HEK293 (cell line): ENCODE measurements around the gene TMPRSS6.
A peak's percentile ranks its signal among the peaks of the same experiment; 100 is the strongest.

Experiments
- CTCF ChIA-PET: fragments of 350-600 bp; formaldehyde crosslinking; extraction: SDS; loops from one replicate; lab custom pipeline; 2021; ENCODE audit warnings: antibody characterized with exemption; lab: Yijun Ruan, JAX
- POLR2A ChIA-PET: fragments of 300-600 bp; formaldehyde crosslinking; extraction: SDS; loops from one replicate; lab custom pipeline; 2020; ENCODE audit warnings: antibody characterized with exemption, inconsistent platforms; lab: Yijun Ruan, JAX
- H3K27ac ChIP-seq: fragments of 200-500 bp; sonication (Bioruptor generic); 2 replicates; pipeline ENCODE4 v1.5.1; 2014; ENCODE audit warnings: low read depth, low read length, control low read depth, inconsistent platforms; ENCODE audit errors: extremely low read depth
- H3K36me3 ChIP-seq, 2 experiments: fragments of 200-500 bp in 1 of 2; sonication (Bioruptor generic) in 1 of 2; 1 replicate in 1 of 2; 2 replicates in 1 of 2; pipeline ENCODE4 v1.5.1; 2014 to 2017; ENCODE audit warnings: inconsistent platforms in 2 of 2, low read length in 2 of 2; ENCODE audit not compliant: control insufficient read depth in 2 of 2, insufficient read depth in 1 of 2
- H3K4me1 ChIP-seq: fragments of 200-500 bp; sonication (Bioruptor generic); 2 replicates; pipeline ENCODE4 v1.5.1; 2014; ENCODE audit warnings: mild to moderate bottlenecking, low read length, inconsistent platforms; ENCODE audit not compliant: control insufficient read depth, insufficient read depth
- H3K4me3 ChIP-seq: 2 replicates; pipeline ENCODE4 v1.5.1; 2011; ENCODE audit warnings: low read depth, mild to moderate bottlenecking, control low read depth, low read length, moderate library complexity
- H3K9me3 ChIP-seq: fragments of 200-500 bp; sonication (Bioruptor generic); 2 replicates; pipeline ENCODE4 v1.5.1; 2014; ENCODE audit warnings: low read depth, low read length, inconsistent platforms; ENCODE audit not compliant: control insufficient read depth, insufficient read depth
- EGR2 ChIP-seq: fragments of 450-650 bp; formaldehyde crosslinking; IDR thresholded peaks from 2 replicates; pipeline ENCODE4 v1.5.1; 2016; ENCODE audit warnings: low read depth, missing biosample characterization, missing genetic modification characterization
- KLF1 ChIP-seq: fragments of 450-650 bp; formaldehyde crosslinking; IDR thresholded peaks from 2 replicates; pipeline ENCODE4 v1.5.1; 2016; ENCODE audit warnings: missing biosample characterization, missing genetic modification characterization
- TRIM28 ChIP-seq: IDR thresholded peaks from 2 replicates; pipeline ENCODE4 v1.6.1; 2011; ENCODE audit warnings: low read length, control low read depth, borderline replicate concordance
- ZBTB17 ChIP-seq: fragments of 450-650 bp; formaldehyde crosslinking; IDR thresholded peaks from 2 replicates; pipeline ENCODE4 v1.5.1; 2016; ENCODE audit warnings: missing biosample characterization, missing genetic modification characterization
- ZNF155 ChIP-seq: fragments of 450-650 bp; formaldehyde crosslinking; IDR thresholded peaks from 2 replicates; pipeline ENCODE4 v1.5.1; 2016; ENCODE audit warnings: missing biosample characterization, missing genetic modification characterization
- ZNF223 ChIP-seq: fragments of 450-650 bp; formaldehyde crosslinking; IDR thresholded peaks from 2 replicates; pipeline ENCODE4 v1.5.1; 2016; ENCODE audit warnings: missing biosample characterization, missing genetic modification characterization
- ZNF23 ChIP-seq: fragments of 450-650 bp; formaldehyde crosslinking; IDR thresholded peaks from 2 replicates; pipeline ENCODE4 v1.5.1; 2016; ENCODE audit warnings: missing biosample characterization, missing genetic modification characterization, borderline replicate concordance
- ZNF280D ChIP-seq: fragments of 450-650 bp; formaldehyde crosslinking; IDR thresholded peaks from 2 replicates; pipeline ENCODE4 v1.5.1; 2016; ENCODE audit warnings: missing biosample characterization, missing genetic modification characterization
- ZNF473 ChIP-seq: fragments of 450-650 bp; formaldehyde crosslinking; IDR thresholded peaks from 2 replicates; pipeline ENCODE4 v1.5.1; 2017; ENCODE audit warnings: missing biosample characterization, missing genetic modification characterization
- ZNF560 ChIP-seq: fragments of 450-650 bp; formaldehyde crosslinking; IDR thresholded peaks from 2 replicates; pipeline ENCODE4 v1.5.1; 2017; ENCODE audit warnings: missing biosample characterization, missing genetic modification characterization, borderline replicate concordance
- ZNF76 ChIP-seq: fragments of 450-650 bp; formaldehyde crosslinking; IDR thresholded peaks from 2 replicates; pipeline ENCODE4; 2016; ENCODE audit warnings: low read depth, missing biosample characterization, missing genetic modification characterization, borderline replicate concordance
- ZNF768 ChIP-seq: fragments of 450-650 bp; formaldehyde crosslinking; IDR thresholded peaks from 2 replicates; pipeline ENCODE4 v1.5.1; 2018; ENCODE audit warnings: missing biosample characterization, mild to moderate bottlenecking, missing genetic modification characterization
- TF ChIP-seq, protein P1 (sequence below): fragments of 450-650 bp; formaldehyde crosslinking; IDR thresholded peaks from 2 replicates; pipeline ENCODE4 v1.5.1; 2016; ENCODE audit warnings: missing biosample characterization, missing genetic modification characterization
- TF ChIP-seq, protein P2 (sequence below): fragments of 450-650 bp; formaldehyde crosslinking; IDR thresholded peaks from 2 replicates; pipeline ENCODE4 v1.5.1; 2016; ENCODE audit warnings: missing biosample characterization, missing genetic modification characterization

TMPRSS6 gene

GRCh38 chr22:37062376-37062675 is 47.2 kb downstream of the TMPRSS6 start:
- POLR2A ChIA-PET: no interaction called here
- H3K27ac ChIP-seq: no peak overlapping the region
- H3K36me3 ChIP-seq: peaks cover 0 to 44% of the 10 kb centered on the region in 2 experiments; a peak in 2 of 3 replicates
- H3K9me3 ChIP-seq: no peaks in the 10 kb centered on the region
- H3K4me1 ChIP-seq: no peaks in the 10 kb centered on the region
- CTCF ChIA-PET: interaction anchor here (1.0 kb wide), 1 partner anchor 16 kb away, joined by 4 read pairs; no protein-coding TSS in a partner anchor
- no peak for TF ChIP-seq ZNF280D (tag by site-specific recombination)
- TF ChIP-seq TRIM28: no peak
- no peak for TF ChIP-seq ZBTB17 (tag by site-specific recombination)
- TF ChIP-seq KLF1 (tag by site-specific recombination): peak; percentile 72
- peak; percentile 62; the same call in 1 of the 2 replicates for TF ChIP-seq EGR2 (tag by site-specific recombination)
- no peak for TF ChIP-seq ZNF473 (tag by site-specific recombination)
- TF ChIP-seq, protein P1, sequence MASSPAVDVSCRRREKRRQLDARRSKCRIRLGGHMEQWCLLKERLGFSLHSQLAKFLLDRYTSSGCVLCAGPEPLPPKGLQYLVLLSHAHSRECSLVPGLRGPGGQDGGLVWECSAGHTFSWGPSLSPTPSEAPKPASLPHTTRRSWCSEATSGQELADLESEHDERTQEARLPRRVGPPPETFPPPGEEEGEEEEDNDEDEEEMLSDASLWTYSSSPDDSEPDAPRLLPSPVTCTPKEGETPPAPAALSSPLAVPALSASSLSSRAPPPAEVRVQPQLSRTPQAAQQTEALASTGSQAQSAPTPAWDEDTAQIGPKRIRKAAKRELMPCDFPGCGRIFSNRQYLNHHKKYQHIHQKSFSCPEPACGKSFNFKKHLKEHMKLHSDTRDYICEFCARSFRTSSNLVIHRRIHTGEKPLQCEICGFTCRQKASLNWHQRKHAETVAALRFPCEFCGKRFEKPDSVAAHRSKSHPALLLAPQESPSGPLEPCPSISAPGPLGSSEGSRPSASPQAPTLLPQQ (tag by site-specific recombination): 0 out of 2 replicates have a peak, but pooled peaks have one; percentile 19
- H3K4me3 ChIP-seq: no peak overlapping the region

- TF ChIP-seq ZNF768 (tag by site-specific recombination): peak; percentile 72; the same call in 1 of the 2 replicates
- no peak for TF ChIP-seq ZNF76 (tag by site-specific recombination)
- TF ChIP-seq, protein P2, sequence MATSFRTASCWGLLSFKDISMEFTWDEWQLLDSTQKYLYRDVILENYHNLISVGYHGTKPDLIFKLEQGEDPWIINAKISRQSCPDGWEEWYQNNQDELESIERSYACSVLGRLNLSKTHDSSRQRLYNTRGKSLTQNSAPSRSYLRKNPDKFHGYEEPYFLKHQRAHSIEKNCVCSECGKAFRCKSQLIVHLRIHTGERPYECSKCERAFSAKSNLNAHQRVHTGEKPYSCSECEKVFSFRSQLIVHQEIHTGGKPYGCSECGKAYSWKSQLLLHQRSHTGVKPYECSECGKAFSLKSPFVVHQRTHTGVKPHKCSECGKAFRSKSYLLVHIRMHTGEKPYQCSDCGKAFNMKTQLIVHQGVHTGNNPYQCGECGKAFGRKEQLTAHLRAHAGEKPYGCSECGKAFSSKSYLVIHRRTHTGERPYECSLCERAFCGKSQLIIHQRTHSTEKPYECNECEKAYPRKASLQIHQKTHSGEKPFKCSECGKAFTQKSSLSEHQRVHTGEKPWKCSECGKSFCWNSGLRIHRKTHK: no peak
- TF ChIP-seq ZNF223: no peak
- TF ChIP-seq ZNF280D (tag by site-specific recombination): no peak
- no peak for TF ChIP-seq ZNF560 (tag by site-specific recombination)
- no peak for TF ChIP-seq ZNF23 (tag by site-specific recombination)
- TF ChIP-seq ZNF155 (tag by site-specific recombination): no peak
- Histone ChIP-seq H3K4me1 (no peaks in the 10 kb centered on the region), H3K27ac (no peak overlapping the region), H3K4me3 (no peak overlapping the region), H3K36me3 (peaks cover 0 to 49% of the 10 kb centered on the region in 2 experiments; a peak in 2 of 3 replicates), H3K9me3 (no peaks in the 10 kb centered on the region)
- CTCF ChIA-PET: interaction anchor here (1.0 kb wide), 1 partner anchor 16 kb away, joined by 4 read pairs; no protein-coding TSS in a partner anchor
- POLR2A ChIA-PET: interaction anchor here (1.1 kb wide), 1 partner anchor 11 kb away, joined by 3 read pairs; the partner anchor contains the start of gene KCTD17
Measured at GRCh38 chr22:37061611-37062375, 47.7 kb downstream of the TMPRSS6 start.
